H9 (cell line): ENCODE results near the gene KIAA1328. TPM values are rescaled to one million over a fixed set of nuclear protein-coding genes. Genes with fewer than 3 reads are reported as not detected.
A peak's percentile ranks its signal among the peaks of the same experiment; 100 is the strongest.

Experiments
- DNase-seq: peaks from one replicate; pipeline ENCODE4 v3.0.0-alpha.2; 2017
- H2AFZ ChIP-seq: one replicate; pipeline ENCODE4 v1.6.1; 2013; ENCODE audit warnings: mild to moderate bottlenecking, low read length, control low read depth, moderate library complexity
- H2AK5ac ChIP-seq: 2 replicates; pipeline ENCODE4 v1.6.1; 2013; ENCODE audit warnings: low read length, control low read depth, mixed read lengths; ENCODE audit not compliant: insufficient read length
- H2BK120ac ChIP-seq: one replicate; pipeline ENCODE4 v1.6.1; 2013; ENCODE audit warnings: low read depth, mild to moderate bottlenecking, low read length, control low read depth, inconsistent platforms; ENCODE audit not compliant: poor library complexity, severe bottlenecking
- H2BK12ac ChIP-seq: 2 replicates; pipeline ENCODE4 v1.6.1; 2013; ENCODE audit warnings: low read length, control low read depth, mixed read lengths, low read depth; ENCODE audit not compliant: insufficient read length
- H2BK15ac ChIP-seq: 2 replicates; pipeline ENCODE4 v1.6.1; 2013; ENCODE audit warnings: low read depth, low read length, control low read depth
- H2BK20ac ChIP-seq: one replicate; pipeline ENCODE4 v1.6.1; 2013; ENCODE audit warnings: low read depth, mild to moderate bottlenecking, low read length, control low read depth, inconsistent platforms; ENCODE audit not compliant: poor library complexity, severe bottlenecking
- H2BK5ac ChIP-seq: 2 replicates; pipeline ENCODE4 v1.6.1; 2013; ENCODE audit warnings: low read length, control low read depth, mixed read lengths; ENCODE audit not compliant: insufficient read length
- H3K14ac ChIP-seq: 2 replicates; pipeline ENCODE4 v1.6.1; 2013; ENCODE audit warnings: low read length, control low read depth; ENCODE audit not compliant: insufficient read depth
- H3K18ac ChIP-seq: 2 replicates; pipeline ENCODE4 v1.6.1; 2013; ENCODE audit warnings: low read depth, mild to moderate bottlenecking, mixed read lengths, low read length, control low read depth; ENCODE audit not compliant: insufficient read length
- H3K23ac ChIP-seq: 2 replicates; pipeline ENCODE4 v1.6.1; 2013; ENCODE audit warnings: low read length, control low read depth, mixed read lengths, low read depth; ENCODE audit not compliant: insufficient read length
- H3K23me2 ChIP-seq: 2 replicates; pipeline ENCODE4 v1.6.1; 2013; ENCODE audit warnings: low read depth, mild to moderate bottlenecking, mixed read lengths, low read length, control low read depth; ENCODE audit not compliant: insufficient read length, poor library complexity, severe bottlenecking
- H3K27ac ChIP-seq: 2 replicates; pipeline ENCODE4 v1.5.1; 2013; ENCODE audit warnings: low read length, control low read depth, mixed read lengths, low read depth; ENCODE audit not compliant: insufficient read length
- H3K27me3 ChIP-seq: 2 replicates; pipeline ENCODE4 v1.6.1; 2013; ENCODE audit warnings: low read length, control low read depth, inconsistent platforms; ENCODE audit not compliant: insufficient read depth
- H3K4ac ChIP-seq: 2 replicates; pipeline ENCODE4 v1.6.1; 2013; ENCODE audit warnings: low read depth, mild to moderate bottlenecking, control low read depth, inconsistent platforms, low read length, moderate library complexity
- H3K4me1 ChIP-seq: 2 replicates; pipeline ENCODE4 v1.6.1; 2013; ENCODE audit warnings: low read length, control low read depth, inconsistent platforms; ENCODE audit not compliant: insufficient read depth
- H3K4me2 ChIP-seq: 2 replicates; pipeline ENCODE4 v1.6.1; 2013; ENCODE audit warnings: low read length, control low read depth, mixed read lengths; ENCODE audit not compliant: insufficient read length, insufficient read depth
- H3K56ac ChIP-seq: 2 replicates; pipeline ENCODE4 v1.6.1; 2013; ENCODE audit warnings: low read depth, mild to moderate bottlenecking, mixed read lengths, low read length, control low read depth; ENCODE audit not compliant: insufficient read length
- H3K79me1 ChIP-seq: 2 replicates; pipeline ENCODE4 v1.6.1; 2013; ENCODE audit warnings: low read depth, mild to moderate bottlenecking, moderate library complexity, low read length, control low read depth, inconsistent platforms; ENCODE audit not compliant: insufficient read depth, poor library complexity, severe bottlenecking
- H3K79me2 ChIP-seq: 2 replicates; pipeline ENCODE4 v1.6.1; 2013; ENCODE audit warnings: low read length, control low read depth, inconsistent platforms; ENCODE audit not compliant: insufficient read depth
- H3K9ac ChIP-seq: 2 replicates; pipeline ENCODE4 v1.6.1; 2013; ENCODE audit warnings: low read length, control low read depth, mixed read lengths; ENCODE audit not compliant: insufficient read length; ENCODE audit errors: extremely low read depth
- H3K9me3 ChIP-seq: one replicate; pipeline ENCODE4 v1.6.1; 2013; ENCODE audit warnings: low read depth, low read length, inconsistent platforms; ENCODE audit not compliant: control insufficient read depth
- H3T11ph ChIP-seq: one replicate; pipeline ENCODE4 v1.6.1; 2013; ENCODE audit warnings: mild to moderate bottlenecking, low read length, control low read depth, inconsistent platforms
- H4K20me1 ChIP-seq: one replicate; pipeline ENCODE4 v1.6.1; 2013; ENCODE audit not compliant: control insufficient read depth, insufficient read length, insufficient read depth
- H4K5ac ChIP-seq: 2 replicates; pipeline ENCODE4 v1.6.1; 2013; ENCODE audit warnings: low read depth, mild to moderate bottlenecking, mixed read lengths, low read length, control low read depth; ENCODE audit not compliant: insufficient read length
- H4K8ac ChIP-seq: replicated peaks from 2 replicates; pipeline ENCODE4 v1.6.1; 2013; ENCODE audit warnings: low read length, control low read depth, mixed read lengths, low read depth; ENCODE audit not compliant: insufficient read length
- H4K91ac ChIP-seq: 2 replicates; pipeline ENCODE4 v1.6.1; 2013; ENCODE audit warnings: low read depth, mild to moderate bottlenecking, moderate library complexity, mixed read lengths, low read length, control low read depth; ENCODE audit not compliant: insufficient read length
- H3K27ac Mint-ChIP-seq, 3 experiments: 2 replicates in 2 of 3; 3 replicates in 1 of 3; pipeline ENCODE4 v1.8.0; 2020 to 2021; ENCODE audit warnings: mixed read lengths in 3 of 3, mild to moderate bottlenecking in 1 of 3, moderate library complexity in 1 of 3
- H3K27me3 Mint-ChIP-seq: 2 replicates; pipeline ENCODE4 v1.8.0; 2021; ENCODE audit warnings: low read depth, mild to moderate bottlenecking, moderate library complexity, mixed read lengths
- H3K36me3 Mint-ChIP-seq, 3 experiments: 2 replicates in 2 of 3; 3 replicates in 1 of 3; pipeline ENCODE4 v1.8.0; 2020 to 2021; ENCODE audit warnings: low read depth in 3 of 3, mixed read lengths in 3 of 3; ENCODE audit not compliant: insufficient read depth in 1 of 3
- H3K4me1 Mint-ChIP-seq, 2 experiments: 2 replicates each; pipeline ENCODE4 v1.8.0; 2020; ENCODE audit warnings: mixed read lengths in 2 of 2
- H3K4me3 Mint-ChIP-seq, 2 experiments: 2 replicates in 1 of 2; 3 replicates in 1 of 2; pipeline ENCODE4 v1.8.0; 2020 to 2021; ENCODE audit warnings: mild to moderate bottlenecking in 2 of 2, mixed read lengths in 2 of 2, moderate library complexity in 1 of 2
- H3K9me3 Mint-ChIP-seq, 2 experiments: 2 replicates in 1 of 2; 3 replicates in 1 of 2; pipeline ENCODE4 v1.8.0; 2020; ENCODE audit warnings: mild to moderate bottlenecking in 2 of 2, mixed read lengths in 2 of 2, moderate library complexity in 1 of 2
- WGBS: extraction: QIAGEN DNeasy Blood & Tissue Kit; methylation state at CpG from one replicate; pipeline ENCODE4 v1.1.7; 2013; ENCODE audit warnings: missing lambda C conversion rate, low lambda C conversion rate, mixed read lengths; ENCODE audit not compliant: insufficient read length; ENCODE audit errors: extremely low coverage; 5-methylcytosine and 5-hydroxymethylcytosine counted together
- total RNA-seq: library from RNA; stranded (reverse); gene quantifications from 2 replicates; pipeline ENCODE4 v1.2.1, GENCODE V29; 2021
- TF ChIP-seq, protein P1 (sequence below): fragments of 200-600 bp; sonication (generic); conservative IDR thresholded peaks from 3 replicates; pipeline ENCODE4 v1.8.0; 2021; ENCODE audit warnings: antibody characterized with exemption, mild to moderate bottlenecking

Gene KIAA1328
- total RNA-seq, 1 experiment from 2014 or later = 4.9 TPM

DNA sequence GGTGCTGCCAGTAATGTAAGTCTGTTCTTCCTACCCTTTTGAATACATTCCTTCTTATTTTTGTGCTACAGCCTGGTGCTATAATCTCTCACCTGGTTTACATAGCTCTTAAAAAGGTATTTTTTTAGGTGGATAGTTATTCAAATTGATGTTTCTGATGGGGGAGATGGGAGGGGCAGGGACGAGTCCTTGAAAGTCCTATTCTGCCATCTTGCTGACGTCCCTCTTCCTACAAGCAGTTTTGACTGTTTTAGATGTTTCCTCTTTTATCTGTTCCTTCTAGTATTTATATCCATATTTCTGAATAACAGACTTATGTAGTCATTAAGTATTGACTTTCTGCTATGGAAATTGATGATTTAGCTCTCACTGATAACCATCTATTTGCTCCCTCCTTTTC lies 256.4 kb downstream of the KIAA1328 start:
- no peak overlapping the region for H2AFZ ChIP-seq
- peak overlapping the region; percentile 50 for H3K27ac ChIP-seq
- no peak overlapping the region for H2BK20ac ChIP-seq
- no peaks in the 10 kb centered on the region for H4K20me1 ChIP-seq
- no peak overlapping the region for H4K91ac ChIP-seq
- H3K4ac ChIP-seq = no peak overlapping the region
- H3K14ac ChIP-seq = no peak overlapping the region
- no peak overlapping the region for H3K9ac ChIP-seq
- no peak overlapping the region for H2BK12ac ChIP-seq
- H3K79me1 ChIP-seq = no peaks in the 10 kb centered on the region
- no peaks in the 10 kb centered on the region for H3K23me2 ChIP-seq
- no peak overlapping the region for H4K5ac ChIP-seq
- no peak overlapping the region for H3K4me3 Mint-ChIP-seq
- H4K8ac ChIP-seq = no peak overlapping the region
- no peak overlapping the region for H2BK15ac ChIP-seq
- H3K4me2 ChIP-seq = peak overlapping the region; percentile 10
- peaks cover 11 to 14% of the 10 kb centered on the region in 2 experiments for H3K4me1 Mint-ChIP-seq
- no peaks in the 10 kb centered on the region for H3K9me3 ChIP-seq
- no peak for DNase-seq
- no peak overlapping the region for H3K23ac ChIP-seq
- WGBS = no CpG with 5 or more reads among the region's 2 CpGs
- no peaks in the 10 kb centered on the region; a peak in 1 of 7 replicates for H3K36me3 Mint-ChIP-seq
- peak overlapping the region; percentile 49 for H2BK5ac ChIP-seq
- peak overlapping the region; percentile 15 for H3K18ac ChIP-seq
- TF ChIP-seq, protein P1, sequence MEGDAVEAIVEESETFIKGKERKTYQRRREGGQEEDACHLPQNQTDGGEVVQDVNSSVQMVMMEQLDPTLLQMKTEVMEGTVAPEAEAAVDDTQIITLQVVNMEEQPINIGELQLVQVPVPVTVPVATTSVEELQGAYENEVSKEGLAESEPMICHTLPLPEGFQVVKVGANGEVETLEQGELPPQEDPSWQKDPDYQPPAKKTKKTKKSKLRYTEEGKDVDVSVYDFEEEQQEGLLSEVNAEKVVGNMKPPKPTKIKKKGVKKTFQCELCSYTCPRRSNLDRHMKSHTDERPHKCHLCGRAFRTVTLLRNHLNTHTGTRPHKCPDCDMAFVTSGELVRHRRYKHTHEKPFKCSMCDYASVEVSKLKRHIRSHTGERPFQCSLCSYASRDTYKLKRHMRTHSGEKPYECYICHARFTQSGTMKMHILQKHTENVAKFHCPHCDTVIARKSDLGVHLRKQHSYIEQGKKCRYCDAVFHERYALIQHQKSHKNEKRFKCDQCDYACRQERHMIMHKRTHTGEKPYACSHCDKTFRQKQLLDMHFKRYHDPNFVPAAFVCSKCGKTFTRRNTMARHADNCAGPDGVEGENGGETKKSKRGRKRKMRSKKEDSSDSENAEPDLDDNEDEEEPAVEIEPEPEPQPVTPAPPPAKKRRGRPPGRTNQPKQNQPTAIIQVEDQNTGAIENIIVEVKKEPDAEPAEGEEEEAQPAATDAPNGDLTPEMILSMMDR = peak; percentile 33; the same call in 1 of the 3 replicates
- no peak overlapping the region for H3K56ac ChIP-seq
- no peaks in the 10 kb centered on the region for H3K27me3 Mint-ChIP-seq
- no peak overlapping the region for H2AK5ac ChIP-seq
- H3K9me3 Mint-ChIP-seq = no peaks in the 10 kb centered on the region
- no peak overlapping the region for H2BK120ac ChIP-seq
- no peaks in the 10 kb centered on the region for H3K79me2 ChIP-seq
- H3K27ac Mint-ChIP-seq = peak overlapping the region; percentile 78 to 93 (median 85)
- no peak overlapping the region for H3T11ph ChIP-seq
- peaks cover 2% of the 10 kb centered on the region for H3K4me1 ChIP-seq
- no peaks in the 10 kb centered on the region; the same call in 1 of the 2 replicates for H3K27me3 ChIP-seq
